Activated CD4-positive, alpha-beta T cell treated with anti-CD3 and anti-CD28 coated beads for 36 hours (primary cell): ENCODE results near the gene ZPLD1. TPM values are rescaled to one million over a fixed set of nuclear protein-coding genes. Genes with fewer than 3 reads are reported as not detected.

Experiments used
- ATAC-seq: fragments of 200-7000 bp; cut with Tn5 transposase; one replicate; pipeline ENCODE4 v1.10.0; 2021; ENCODE audit warnings: mild to moderate bottlenecking, moderate library complexity
- CTCF ChIA-PET: fragments of 350-600 bp; sonication (Branson Sonifier 250); formaldehyde crosslinking; loops from one replicate; lab custom pipeline; 2021; ENCODE audit warnings: antibody characterized with exemption; lab: Charles Lee
- POLR2A ChIA-PET: fragments of 350-600 bp; sonication (Branson Sonifier 250); formaldehyde crosslinking; loops from one replicate; lab custom pipeline; 2021; ENCODE audit warnings: antibody characterized with exemption, inconsistent platforms; lab: Charles Lee
- DNase-seq: peaks from one replicate; pipeline ENCODE4 v3.0.0-alpha.2; 2020
- H3K27ac Mint-ChIP-seq: one replicate; pipeline ENCODE4 v1.8.0; 2021; ENCODE audit warnings: mixed read lengths
- H3K27me3 Mint-ChIP-seq: one replicate; pipeline ENCODE4 v1.8.0; 2021; ENCODE audit warnings: mixed read lengths
- H3K36me3 Mint-ChIP-seq: one replicate; pipeline ENCODE4 v1.8.0; 2021; ENCODE audit warnings: low read depth, mixed read lengths
- H3K4me1 Mint-ChIP-seq: one replicate; pipeline ENCODE4 v1.8.0; 2021; ENCODE audit warnings: mixed read lengths
- H3K4me3 Mint-ChIP-seq: one replicate; pipeline ENCODE4 v1.8.0; 2021; ENCODE audit warnings: mild to moderate bottlenecking, moderate library complexity, mixed read lengths
- H3K9me3 Mint-ChIP-seq: one replicate; pipeline ENCODE4 v1.8.0; 2021; ENCODE audit warnings: low read depth, mixed read lengths
- intact Hi-C, 2 experiments: fragments of 100-400 bp; cut with DNase I in 1 of 2; cut with micrococcal nuclease in 1 of 2; formaldehyde crosslinking; loops; one replicate each; pipeline versions ENCODE4 v1.14.2 to v1.15.1; 2022 to 2024; cut with DNase I, micrococcal nuclease
- total RNA-seq, 2 experiments: library from RNA; stranded (reverse); gene quantifications; one replicate each; pipeline ENCODE4 v1.2.3, GENCODE V29; 2021

The ZPLD1 gene
- total RNA-seq, 2 experiments from 2014 or later, result not detected

GRCh38 chr3:102488331-102488730 lies 53.5 kb downstream of the ZPLD1 start:
- intact Hi-C loops, result no loop called here
- Mint-ChIP-seq H3K36me3 (no peaks in the 10 kb centered on the region), H3K4me3 (no peak overlapping the region), H3K4me1 (no peaks in the 10 kb centered on the region), H3K27ac (no peak overlapping the region), H3K9me3 (no peaks in the 10 kb centered on the region), H3K27me3 (peaks cover 2% of the 10 kb centered on the region)
- ATAC-seq (no peak), DNase-seq (no peak)
- ChIA-PET CTCF (no interaction called here), POLR2A (no interaction called here)

- Mint-ChIP-seq H3K27ac (no peak overlapping the region), H3K36me3 (no peaks in the 10 kb centered on the region), H3K9me3 (no peaks in the 10 kb centered on the region), H3K4me3 (no peak overlapping the region), H3K27me3 (peaks cover 2% of the 10 kb centered on the region), H3K4me1 (no peaks in the 10 kb centered on the region)
- intact Hi-C loops, result no loop called here
- CTCF ChIA-PET, result interaction anchor here (0.8 kb wide), 1 partner anchor 8 kb away, joined by 3 read pairs; no protein-coding TSS in a partner anchor
- no peak for ATAC-seq
- DNase-seq, result no peak
- POLR2A ChIA-PET, result no interaction called here
Observed at GRCh38 chr3:102492300-102492699, 57.5 kb downstream of the ZPLD1 start.

- ATAC-seq (no peak), DNase-seq (no peak)
- CTCF ChIA-PET, result interaction anchor here (0.6 kb wide), 1 partner anchor 190 kb away, joined by 4 read pairs; no protein-coding TSS in a partner anchor
- H3K27me3 Mint-ChIP-seq, result peaks cover 2% of the 10 kb centered on the region
- no peaks in the 10 kb centered on the region for H3K36me3 Mint-ChIP-seq
- no peak overlapping the region for H3K4me3 Mint-ChIP-seq
- H3K27ac Mint-ChIP-seq, result no peak overlapping the region
- intact Hi-C loops, result no loop called here
- POLR2A ChIA-PET, result no interaction called here
- no peaks in the 10 kb centered on the region for H3K4me1 Mint-ChIP-seq
- no peaks in the 10 kb centered on the region for H3K9me3 Mint-ChIP-seq
Observed at GRCh38 chr3:102497571-102497970, 62.8 kb downstream of the ZPLD1 start.

DNA sequence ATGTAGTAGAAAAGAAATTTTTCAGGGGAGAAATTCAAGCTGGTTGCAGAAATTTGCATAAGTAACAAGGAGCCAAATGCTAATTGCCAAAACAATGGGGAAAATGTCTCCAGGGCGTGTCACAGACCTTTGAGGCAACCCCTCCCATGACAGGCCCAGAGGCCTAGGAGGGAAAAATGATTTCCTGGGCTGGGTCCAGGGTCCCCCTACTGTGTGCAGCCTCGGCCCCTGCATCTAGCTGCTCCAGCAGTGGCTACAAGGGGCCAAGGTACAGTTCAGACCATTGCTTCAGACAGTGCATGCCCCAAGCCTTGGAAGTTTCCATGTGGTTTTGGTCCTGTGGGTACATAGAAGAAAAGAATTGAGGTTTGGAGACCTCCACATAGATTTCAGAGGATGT lies 70.7 kb downstream of the ZPLD1 start:
- Mint-ChIP-seq H3K4me3 (no peak overlapping the region), H3K9me3 (peaks cover 2% of the 10 kb centered on the region), H3K4me1 (no peaks in the 10 kb centered on the region), H3K36me3 (no peaks in the 10 kb centered on the region), H3K27me3 (peaks cover 1% of the 10 kb centered on the region), H3K27ac (no peak overlapping the region)
- POLR2A ChIA-PET, result no interaction called here
- DNase-seq, result no peak
- no peak for ATAC-seq
- intact Hi-C loops, result no loop called here
- CTCF ChIA-PET, result no interaction called here

- ATAC-seq (no peak), DNase-seq (no peak)
- Mint-ChIP-seq H3K27me3 (peaks cover 4% of the 10 kb centered on the region), H3K4me3 (no peak overlapping the region), H3K27ac (no peak overlapping the region), H3K9me3 (no peaks in the 10 kb centered on the region), H3K4me1 (no peaks in the 10 kb centered on the region), H3K36me3 (no peaks in the 10 kb centered on the region)
- ChIA-PET CTCF (interaction anchor here (2.3 kb wide), 1 partner anchor 282 kb away, joined by 7 read pairs; no protein-coding TSS in a partner anchor), POLR2A (interaction anchor here (0.6 kb wide), 1 partner anchor 391 kb away, joined by 5 read pairs; no protein-coding TSS in a partner anchor)
- intact Hi-C loops, result no loop called here
Observed at GRCh38 chr3:102510663-102511062, 75.8 kb downstream of the ZPLD1 start.

DNA sequence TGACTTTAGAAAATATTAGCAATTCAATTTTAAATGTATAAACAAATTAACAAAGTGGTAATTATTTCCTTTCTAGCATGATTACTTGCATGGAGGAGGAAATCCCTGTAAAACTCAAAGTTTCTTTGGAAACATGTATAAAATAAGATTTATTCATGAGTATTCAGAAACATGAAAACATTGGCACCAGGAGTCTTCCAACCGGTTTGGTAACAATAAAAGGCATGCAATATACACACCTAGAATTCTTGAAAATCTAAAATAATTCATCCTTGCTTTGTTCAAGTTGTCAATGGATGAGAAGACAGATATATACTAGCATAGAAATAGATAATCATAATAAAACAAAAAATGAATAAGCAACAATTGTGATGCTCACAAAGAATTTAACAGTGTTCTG lies 76.4 kb downstream of the ZPLD1 start:
- no peak overlapping the region for H3K4me3 Mint-ChIP-seq
- H3K27me3 Mint-ChIP-seq, result peaks cover 4% of the 10 kb centered on the region
- no peak for ATAC-seq
- no peak overlapping the region for H3K27ac Mint-ChIP-seq
- intact Hi-C loops, result no loop called here
- H3K9me3 Mint-ChIP-seq, result no peaks in the 10 kb centered on the region
- POLR2A ChIA-PET, result no interaction called here
- H3K4me1 Mint-ChIP-seq, result no peaks in the 10 kb centered on the region
- CTCF ChIA-PET, result interaction anchor here (2.3 kb wide), 1 partner anchor 282 kb away, joined by 7 read pairs; no protein-coding TSS in a partner anchor
- no peak for DNase-seq
- no peaks in the 10 kb centered on the region for H3K36me3 Mint-ChIP-seq

DNA sequence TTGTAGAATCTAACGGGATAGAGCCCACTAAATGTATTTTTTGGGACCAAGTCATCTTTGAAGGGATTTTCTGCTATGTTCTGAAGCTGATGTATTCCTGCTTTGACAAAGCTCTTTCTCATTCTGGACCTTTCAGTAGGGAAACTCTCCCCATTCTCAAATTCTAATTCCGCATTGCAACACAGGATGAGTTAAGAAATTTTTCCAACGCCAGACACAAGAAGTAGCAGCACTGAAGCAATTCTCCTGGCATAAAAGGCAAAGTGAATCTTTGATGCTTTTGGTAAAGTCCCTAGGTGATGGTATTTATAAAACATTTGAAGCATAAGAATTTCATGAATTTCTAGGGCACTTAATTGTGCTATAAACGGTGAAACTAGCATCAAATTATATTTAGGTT lies 76.8 kb downstream of the ZPLD1 start:
- POLR2A ChIA-PET, result no interaction called here
- H3K4me3 Mint-ChIP-seq, result no peak overlapping the region

GRCh38 chr3:102512734-102513504 lies 78.1 kb downstream of the ZPLD1 start:
- Mint-ChIP-seq H3K4me1 (no peaks in the 10 kb centered on the region), H3K4me3 (no peak overlapping the region), H3K27me3 (peaks cover 4% of the 10 kb centered on the region), H3K27ac (no peak overlapping the region), H3K9me3 (no peaks in the 10 kb centered on the region), H3K36me3 (no peaks in the 10 kb centered on the region)
- no peak for ATAC-seq
- ChIA-PET POLR2A (interaction anchor here (0.7 kb wide), 1 partner anchor 827 kb away, joined by 3 read pairs; the partner anchor contains the start of gene RPL24), CTCF (interaction anchor here (1.0 to 1.5 kb wide), 2 partner anchors 15 to 33 kb away, joined by 3 to 4 read pairs; no protein-coding TSS in a partner anchor)
- intact Hi-C loops, result no loop called here
- DNase-seq, result no peak

More for the DNA sequence above, 76.8 kb downstream of the ZPLD1 start:
- ATAC-seq (no peak), DNase-seq (no peak)
- H3K27ac Mint-ChIP-seq, result no peak overlapping the region
- intact Hi-C loops, result no loop called here
- CTCF ChIA-PET, result no interaction called here
- H3K27me3 Mint-ChIP-seq, result peaks cover 4% of the 10 kb centered on the region
- no peaks in the 10 kb centered on the region for H3K36me3 Mint-ChIP-seq
- H3K4me1 Mint-ChIP-seq, result no peaks in the 10 kb centered on the region
- no peaks in the 10 kb centered on the region for H3K9me3 Mint-ChIP-seq

GRCh38 chr3:102514241-102514640 lies 79.4 kb downstream of the ZPLD1 start:
- H3K4me3 Mint-ChIP-seq, result no peak overlapping the region
- ATAC-seq, result no peak
- CTCF ChIA-PET, result interaction anchor here (0.7 kb wide), 1 partner anchor 498 kb away, joined by 3 read pairs; no protein-coding TSS in a partner anchor

DNA sequence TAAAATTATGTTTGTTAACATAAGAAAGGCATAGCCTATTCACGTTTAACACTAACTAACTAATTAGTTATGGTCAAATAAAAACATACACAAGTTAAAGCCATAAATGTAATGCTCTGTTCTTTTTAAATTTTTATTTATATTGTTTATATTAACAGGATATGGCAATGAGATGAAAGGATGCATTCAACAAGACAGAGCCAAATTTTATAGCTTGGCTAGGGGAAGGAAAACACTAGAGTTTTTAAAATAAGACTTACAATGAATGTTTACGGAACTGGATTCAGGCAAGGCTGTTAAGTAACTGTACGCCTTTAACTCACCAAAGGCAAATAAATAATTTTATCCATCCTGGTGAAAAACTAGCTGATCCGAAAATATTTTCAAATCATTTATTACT lies 86.4 kb downstream of the ZPLD1 start:
- ChIA-PET CTCF (interaction anchor here (1.3 kb wide), 1 partner anchor 15 kb away, joined by 5 read pairs; no protein-coding TSS in a partner anchor), POLR2A (no interaction called here)
- peaks cover 18% of the 10 kb centered on the region for H3K27me3 Mint-ChIP-seq
- H3K36me3 Mint-ChIP-seq, result no peaks in the 10 kb centered on the region
- intact Hi-C loops, result no loop called here
- H3K4me1 Mint-ChIP-seq, result no peaks in the 10 kb centered on the region
- no peak overlapping the region for H3K27ac Mint-ChIP-seq
- no peak for DNase-seq
- H3K9me3 Mint-ChIP-seq, result no peaks in the 10 kb centered on the region
- H3K4me3 Mint-ChIP-seq, result no peak overlapping the region
- no peak for ATAC-seq

More at GRCh38 chr3:102514241-102514640, 79.4 kb downstream of the ZPLD1 start:
- Mint-ChIP-seq H3K9me3 (no peaks in the 10 kb centered on the region), H3K27ac (no peak overlapping the region), H3K4me1 (no peaks in the 10 kb centered on the region), H3K27me3 (peaks cover 6% of the 10 kb centered on the region), H3K36me3 (no peaks in the 10 kb centered on the region)
- intact Hi-C loops, result no loop called here
- POLR2A ChIA-PET, result no interaction called here
- DNase-seq, result no peak

DNA sequence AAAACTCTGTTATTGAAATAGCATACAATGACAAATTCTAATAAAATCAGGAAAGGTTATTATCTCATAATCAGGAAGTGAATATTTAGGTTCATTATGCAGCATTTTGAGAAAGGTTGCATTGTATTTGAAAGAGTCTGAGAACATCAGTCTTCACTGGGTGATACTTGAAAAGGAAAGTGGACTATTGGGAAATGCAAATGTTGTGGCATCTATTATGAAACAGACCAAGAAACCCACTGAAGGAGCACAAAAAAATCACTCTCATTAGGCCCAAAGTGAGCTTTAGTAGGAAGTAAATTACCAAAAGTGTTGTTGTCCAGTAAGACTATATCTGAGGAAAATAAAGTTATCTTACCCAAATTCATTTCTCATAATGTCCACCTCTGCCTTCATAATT lies 90.8 kb downstream of the ZPLD1 start:
- DNase-seq (no peak), ATAC-seq (no peak)
- no peak overlapping the region for H3K27ac Mint-ChIP-seq
- H3K4me3 Mint-ChIP-seq, result no peak overlapping the region
- intact Hi-C loops, result no loop called here
- peaks cover 10% of the 10 kb centered on the region for H3K27me3 Mint-ChIP-seq
- ChIA-PET POLR2A (no interaction called here), CTCF (interaction anchor here (0.7 to 4.4 kb wide), 2 partner anchors 13 to 296 kb away, joined by 3 to 26 read pairs; no protein-coding TSS in a partner anchor)
- no peaks in the 10 kb centered on the region for H3K9me3 Mint-ChIP-seq
- no peaks in the 10 kb centered on the region for H3K4me1 Mint-ChIP-seq
- H3K36me3 Mint-ChIP-seq, result no peaks in the 10 kb centered on the region

GRCh38 chr3:102526865-102527264 lies 92.0 kb downstream of the ZPLD1 start:
- POLR2A ChIA-PET, result no interaction called here
- DNase-seq, result no peak
- H3K36me3 Mint-ChIP-seq, result no peaks in the 10 kb centered on the region
- no peak for ATAC-seq
- intact Hi-C loops, result no loop called here
- H3K27ac Mint-ChIP-seq, result no peak overlapping the region
- no peak overlapping the region for H3K4me3 Mint-ChIP-seq
- CTCF ChIA-PET, result interaction anchor here (0.7 to 4.4 kb wide), 4 partner anchors 12 to 1055 kb away, joined by 3 to 26 read pairs (median 3); no protein-coding TSS in a partner anchor
- peaks cover 6% of the 10 kb centered on the region for H3K27me3 Mint-ChIP-seq
- no peaks in the 10 kb centered on the region for H3K9me3 Mint-ChIP-seq
- H3K4me1 Mint-ChIP-seq, result no peaks in the 10 kb centered on the region
